ENCODE data around the gene LATS1. TPM values are rescaled to one million over a fixed set of nuclear protein-coding genes. Genes with fewer than 3 reads are reported as not detected.

The LATS1 gene
- total and polyA plus RNA-seq, 10 of the 15 experiments (the other 5 are each of a cell fraction or from before 2014, with no cell fraction given), result 2.1 to 15.6 (median 11.0) TPM

GRCh38 chr6:149756261-149756636, 38.3 kb upstream of the LATS1 start:
- Histone ChIP-seq H4K20me1 (ENCODE audit: control insufficient read depth, insufficient read depth) (peaks cover 3% of the 10 kb centered on the region; the same call in 1 of the 2 replicates), H3K4me1 (ENCODE audit: control insufficient read depth, insufficient read depth, low read length) (peaks cover 21% of the 10 kb centered on the region), H3K4me3 (no peak overlapping the region), H2AFZ (ENCODE audit: control insufficient read depth, low read depth, low read length) (no peak overlapping the region), H3K27ac (ENCODE audit: control insufficient read depth, insufficient read depth) (no peak overlapping the region), H3K36me3 (ENCODE audit: control insufficient read depth in 2 of 2, insufficient read depth in 2 of 2, low read length in 1 of 2) (no peaks in the 10 kb centered on the region), H3K27me3 (replicated peaks in 1 of 2; ENCODE audit: control insufficient read depth in 2 of 2, insufficient read depth in 2 of 2, low read length in 1 of 2) (no peaks in the 10 kb centered on the region), H3K4me2 (ENCODE audit: control insufficient read depth, insufficient read depth) (no peak overlapping the region), H3K79me2 (ENCODE audit: control insufficient read depth, insufficient read depth, low read length) (peaks cover 33% of the 10 kb centered on the region), H3K9ac (ENCODE audit: control insufficient read depth, insufficient read depth, low read length) (no peak overlapping the region), H3K9me3 (replicated peaks; ENCODE audit: control insufficient read depth, insufficient read depth, low read length) (no peaks in the 10 kb centered on the region)
- FAIRE-seq (no peak), DNase-seq (ENCODE audit: low read depth, low spot score) (no peak), ATAC-seq (no peak)
- ChIA-PET RAD21 (ENCODE audit: unreplicated experiment) (interaction anchor here (0.6 kb wide), 1 partner anchor 39 kb away, joined by 5 read pairs; no protein-coding TSS in a partner anchor), SMC1A (ENCODE audit: uncharacterized antibody, unreplicated experiment) (interaction anchor here (1.2 to 1.6 kb wide), 2 partner anchors 8 to 10 kb away, joined by 3 read pairs; partner anchors contain the start of gene NUP43), POLR2A (no interaction called here), CTCF (interaction anchor here (1.6 kb wide), 1 partner anchor 11 kb away, joined by 4 read pairs; no protein-coding TSS in a partner anchor)
- no TSS peak for BruUV-seq (replicated peaks)
- 98% methylated on average over 6 of the region's 7 CpGs for WGBS (ENCODE audit: insufficient coverage, insufficient replicate concordance, low lambda C conversion rate, missing lambda C conversion rate)
- in situ Hi-C loops (cut with MboI), result no loop called here
- intact Hi-C loops (cut with micrococcal nuclease; ENCODE audit: unreplicated experiment), result no loop called here
- no peak for TF ChIP-seq PAX5 (IDR thresholded peaks at IDR 0.05; ENCODE audit: borderline replicate concordance, low read depth, low read length)
- TF ChIP-seq ZBTB11 (CRISPR knock-in tag; IDR thresholded peaks at IDR 0.05), result no peak
- TF ChIP-seq HSF1 (IDR thresholded peaks at IDR 0.05; ENCODE audit: low read depth, low read length), result no peak
- TF ChIP-seq SMAD5 (IDR thresholded peaks at IDR 0.05; ENCODE audit: low read depth), result no peak

All from GM12878 (cell line).